ENCODE results near the gene UBE2I. TPM values are rescaled to one million over a fixed set of nuclear protein-coding genes. Genes with fewer than 3 reads are reported as not detected.
A peak's percentile ranks its signal among the peaks of the same experiment; 100 is the strongest.

UBE2I gene
- total RNA-seq, 2 donors from 2014 or later: 76.6 to 87.1 TPM

DNA sequence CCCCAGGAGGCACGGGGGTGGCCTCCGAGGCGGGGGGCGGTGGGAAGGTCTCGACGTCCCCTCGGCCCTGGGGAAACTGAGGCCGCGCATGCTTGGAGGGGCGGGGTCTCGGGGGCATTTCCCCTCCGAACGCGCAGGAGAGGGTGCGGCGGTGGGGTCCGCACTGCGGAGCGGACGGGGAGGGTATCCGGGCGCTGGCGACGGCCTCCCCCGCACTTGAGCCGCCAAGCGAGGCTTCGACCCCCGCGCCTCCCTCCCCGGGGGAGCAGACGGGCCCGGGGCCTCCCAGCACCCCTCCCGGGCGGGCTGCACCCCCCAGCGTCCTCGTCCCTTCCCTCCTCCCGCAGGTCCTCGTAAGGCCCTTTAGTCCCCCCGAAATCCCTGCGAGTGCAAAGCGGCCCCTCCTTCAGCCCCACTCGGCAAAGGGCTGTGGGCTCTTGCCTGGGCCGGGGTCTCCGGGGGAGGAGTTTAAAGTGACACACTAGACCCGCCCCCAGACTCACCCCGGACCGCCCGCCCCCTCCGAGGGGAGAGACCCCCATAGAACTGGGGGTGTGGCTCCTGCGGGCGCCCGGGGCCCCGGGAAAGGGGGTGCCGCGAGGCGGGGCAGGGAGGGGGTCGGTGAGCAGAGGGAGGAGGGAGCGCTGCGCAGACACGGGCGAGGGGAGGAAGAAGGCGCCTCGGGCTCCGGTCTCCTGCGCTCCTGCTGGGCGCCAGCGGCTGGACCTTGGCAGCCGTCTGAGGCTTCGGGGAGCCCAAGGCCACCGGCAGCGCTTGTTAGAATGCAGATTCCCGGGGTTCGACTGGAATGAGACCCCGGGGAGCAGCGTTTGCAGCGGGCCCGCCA is 24.6 kb downstream of the UBE2I start:
- intact Hi-C loops (cut with DNase I, micrococcal nuclease): no loop called here
- DNase-seq: no peak
- no peak for ATAC-seq

GRCh38 chr16:1334739-1335138 is 25.3 kb downstream of the UBE2I start:
- intact Hi-C loops (cut with DNase I, micrococcal nuclease): no loop called here
- ATAC-seq (no peak), DNase-seq (no peak)

GRCh38 chr16:1335211-1335971 is 26.0 kb downstream of the UBE2I start:
- no peak for DNase-seq
- intact Hi-C loops (cut with DNase I, micrococcal nuclease): no loop called here
- no peak for ATAC-seq

GRCh38 chr16:1335996-1336395 is 26.6 kb downstream of the UBE2I start:
- ATAC-seq: no peak
- no peak for DNase-seq
- intact Hi-C loops (cut with DNase I, micrococcal nuclease): no loop called here

DNA sequence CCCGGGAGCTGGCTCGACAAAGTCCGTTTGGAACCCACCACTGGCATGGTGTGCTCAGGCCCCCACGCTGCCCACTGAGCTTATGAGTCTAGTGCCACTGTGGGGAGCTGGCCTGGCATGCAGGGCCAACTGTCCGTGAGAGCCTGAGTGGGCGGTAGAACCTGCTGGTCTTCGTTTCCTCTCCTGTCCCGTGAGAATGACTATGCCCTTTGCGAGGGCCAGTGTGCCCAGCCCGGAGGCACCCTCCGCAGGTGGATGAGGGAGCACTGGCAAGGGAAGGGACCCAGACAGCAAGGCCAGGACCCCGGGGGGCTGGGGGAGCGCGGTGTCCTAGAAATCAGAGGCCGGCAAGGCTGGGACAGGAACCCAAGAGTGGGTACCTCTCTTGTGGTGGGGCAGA is 27.2 kb downstream of the UBE2I start:
- no peak for DNase-seq
- intact Hi-C loops (cut with DNase I, micrococcal nuclease): no loop called here
- no peak for ATAC-seq

DNA sequence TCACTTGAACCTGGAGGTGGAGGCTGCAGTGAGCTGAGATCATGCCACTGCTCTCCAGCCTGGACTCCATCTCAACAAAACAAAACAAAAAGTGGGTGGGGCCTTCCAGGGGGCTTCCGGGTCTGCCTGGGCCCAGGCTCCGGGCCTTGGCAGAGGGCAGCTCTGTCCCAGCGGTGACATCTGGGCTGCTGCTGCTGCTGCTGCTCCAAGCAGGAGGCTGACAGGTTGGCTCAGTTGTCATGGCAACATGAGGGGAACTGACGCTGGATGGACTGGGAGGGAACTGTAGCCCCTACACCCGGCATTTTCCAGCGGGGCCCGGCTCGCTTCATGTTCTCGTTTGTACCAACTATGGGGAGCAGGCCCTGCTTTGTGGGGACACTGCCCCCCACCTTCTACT is 28.1 kb downstream of the UBE2I start:
- no peak for ATAC-seq
- DNase-seq: no peak

GRCh38 chr16:1338119-1338730 is 28.8 kb downstream of the UBE2I start:
- no peak for ATAC-seq
- peak; percentile 53 to 76 for DNase-seq
- intact Hi-C loops (cut with DNase I, micrococcal nuclease): no loop called here

More for the DNA sequence above, 28.1 kb downstream of the UBE2I start:
- intact Hi-C loops (cut with DNase I, micrococcal nuclease): no loop called here

- intact Hi-C loops (cut with DNase I, micrococcal nuclease): no loop called here
- DNase-seq (no peak), ATAC-seq (no peak)
These were observed 29.6 kb downstream of the UBE2I start for GRCh38 chr16:1338855-1339675.

- ATAC-seq (no peak), DNase-seq (no peak)
- intact Hi-C loops (cut with DNase I, micrococcal nuclease): no loop called here
These were observed 31.5 kb downstream of the UBE2I start for GRCh38 chr16:1340730-1341494.

- intact Hi-C loops (cut with DNase I, micrococcal nuclease): no loop called here
- DNase-seq: no peak
- no peak for ATAC-seq
These were observed 32.3 kb downstream of the UBE2I start for GRCh38 chr16:1341495-1342420.

GRCh38 chr16:1342526-1343427 is 33.3 kb downstream of the UBE2I start:
- intact Hi-C loops (cut with DNase I, micrococcal nuclease): no loop called here
- ATAC-seq: peak; percentile 90
- peak; percentile 98 for DNase-seq

GRCh38 chr16:1343428-1344242 is 34.2 kb downstream of the UBE2I start:
- intact Hi-C loops (cut with DNase I, micrococcal nuclease): no loop called here
- ATAC-seq (peak; percentile 22), DNase-seq (peak in 1 of 2 donors; percentile 47)

DNA sequence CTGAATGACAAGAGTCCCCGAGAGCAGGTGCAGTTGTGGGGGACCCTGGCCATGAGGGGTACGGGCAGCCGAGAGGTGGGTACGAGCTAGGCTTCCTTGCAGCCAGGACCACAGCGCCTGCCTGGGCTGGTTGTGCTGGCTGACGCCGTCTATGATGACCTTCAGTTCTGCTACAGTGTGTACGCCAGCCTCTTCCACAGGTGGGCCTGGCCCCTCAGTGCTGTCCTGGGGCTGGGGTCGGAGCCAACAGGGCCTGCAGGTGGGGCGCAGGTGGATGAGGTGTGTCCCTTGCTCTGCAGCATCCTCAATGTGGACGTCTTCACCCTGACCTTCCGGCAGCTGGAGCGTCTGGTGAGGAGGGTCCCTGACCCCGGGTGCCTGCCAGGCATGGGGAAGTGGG is 35.1 kb downstream of the UBE2I start:
- ATAC-seq: no peak

DNA sequence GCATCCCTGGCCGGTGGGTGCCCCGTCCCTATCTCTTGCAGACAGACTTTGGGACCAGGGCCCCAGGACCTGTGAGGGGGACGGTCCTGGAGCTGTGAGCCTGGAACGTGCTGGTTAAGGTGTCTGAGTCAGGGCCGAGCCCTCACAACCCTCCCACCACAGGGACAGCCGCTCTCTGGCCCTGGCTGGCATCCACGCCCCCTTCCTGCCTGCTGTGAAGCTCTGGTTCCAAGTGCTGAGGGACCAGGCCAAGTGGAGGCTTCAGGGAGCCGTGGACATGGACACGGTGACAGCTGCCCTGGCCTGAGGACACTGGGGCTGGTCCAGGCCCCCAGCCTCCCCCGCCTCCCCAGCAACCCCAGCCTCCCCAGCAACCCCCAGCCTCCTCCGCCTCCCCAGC is 35.7 kb downstream of the UBE2I start:
- no peak for DNase-seq
- no peak for ATAC-seq
- intact Hi-C loops (cut with DNase I, micrococcal nuclease): no loop called here

More for the DNA sequence above, 35.1 kb downstream of the UBE2I start:
- no peak for DNase-seq
- intact Hi-C loops (cut with DNase I, micrococcal nuclease): no loop called here

- no peak for ATAC-seq
- DNase-seq: peak in 1 of 2 donors; percentile 4
- intact Hi-C loops (cut with DNase I, micrococcal nuclease): no loop called here
These were observed 36.4 kb downstream of the UBE2I start for GRCh38 chr16:1345651-1346421.
